CD4-positive, alpha-beta T cell treated with Interleukin-21 for 1 hour (primary cell): ENCODE measurements around the gene LENEP.

Experiments used
- DNase-seq: peaks from one replicate; pipeline ENCODE4 v3.0.0-alpha.2; 2020

Gene LENEP

GRCh38 chr1:154960446-154961136, 32.8 kb upstream of the LENEP start:
- no peak for DNase-seq

DNA sequence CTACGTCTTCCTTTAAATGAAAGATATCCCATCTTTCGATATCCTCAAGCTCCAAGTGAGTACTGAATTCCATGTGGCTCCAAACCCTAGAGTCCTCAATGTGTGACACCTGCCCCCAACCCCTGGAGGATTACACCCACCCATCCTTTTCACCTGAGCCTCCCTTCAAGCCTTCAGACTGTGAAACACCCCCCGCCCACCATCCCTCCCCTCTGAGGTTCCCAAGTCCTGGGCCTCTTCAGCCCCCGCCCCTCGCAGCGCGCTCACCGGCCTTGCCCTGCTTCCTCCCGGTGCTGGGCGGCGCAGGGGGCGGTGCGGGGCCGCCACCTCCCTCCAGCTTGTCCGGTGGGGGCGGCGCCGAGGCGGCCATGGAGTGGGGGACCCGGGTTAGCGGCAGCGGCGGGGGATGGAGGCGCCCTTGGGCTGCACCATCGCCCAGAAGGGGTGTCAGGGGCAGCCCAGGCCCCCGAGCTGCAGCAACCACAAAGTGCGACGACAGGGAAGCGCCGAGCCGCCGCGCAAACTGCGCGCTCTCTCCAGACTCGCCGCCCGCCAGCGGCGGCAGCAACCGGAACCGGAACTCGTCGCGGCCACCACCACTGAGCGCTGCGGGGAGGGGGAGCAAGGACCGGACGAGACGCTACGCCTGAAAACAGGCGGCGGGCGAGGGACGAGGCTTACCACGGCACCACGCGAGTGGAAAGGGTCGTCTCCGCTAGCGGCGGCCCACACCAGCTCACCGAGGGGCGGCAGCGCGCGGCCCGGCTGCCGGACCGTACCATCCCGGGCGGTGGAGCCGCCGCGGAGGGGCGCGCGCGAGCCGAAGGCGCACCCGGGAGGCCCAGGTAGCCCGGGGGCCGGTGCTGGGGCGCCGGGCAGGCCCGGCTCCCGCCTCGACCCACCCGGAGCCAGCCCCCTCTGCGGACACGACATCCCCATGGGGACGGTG, 31.9 kb upstream of the LENEP start, which contains the start of gene PYGO2:
TSS of gene PYGO2 (minus strand) at position 576 of the 949 bp plus-strand sequence. CDS start at position 370, 206 bp downstream.
- peak; percentile 85 for DNase-seq

DNA sequence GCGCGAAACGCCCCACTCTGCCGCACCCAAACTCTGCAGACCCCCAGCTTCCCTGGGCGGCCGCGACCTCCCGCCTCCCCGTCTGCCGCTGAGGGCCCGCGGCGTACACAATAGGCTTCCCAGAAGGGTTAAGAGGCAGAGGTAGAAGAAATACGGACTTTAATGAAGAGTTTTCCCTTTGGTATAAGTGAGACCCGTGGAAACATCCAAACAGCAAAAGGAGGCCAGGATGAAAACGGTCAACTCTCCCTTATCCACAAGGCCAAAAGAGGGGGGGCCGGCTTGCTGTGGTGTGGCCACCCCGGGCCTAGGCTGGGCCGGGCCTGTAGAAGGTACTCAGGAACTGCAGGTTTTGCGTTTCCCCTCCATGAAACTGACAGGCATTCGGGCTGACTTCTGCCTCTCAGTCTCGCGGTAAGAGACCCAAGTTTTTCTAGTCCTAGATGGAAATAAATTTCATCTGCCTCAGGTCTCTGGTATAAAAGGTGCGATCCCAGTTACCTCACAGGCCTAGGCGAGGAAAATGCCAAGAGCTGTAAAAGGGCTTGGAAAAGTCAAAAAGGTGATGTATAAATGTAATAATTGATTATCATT, 31.1 kb upstream of the LENEP start:
- DNase-seq = peak; percentile 37

DNA sequence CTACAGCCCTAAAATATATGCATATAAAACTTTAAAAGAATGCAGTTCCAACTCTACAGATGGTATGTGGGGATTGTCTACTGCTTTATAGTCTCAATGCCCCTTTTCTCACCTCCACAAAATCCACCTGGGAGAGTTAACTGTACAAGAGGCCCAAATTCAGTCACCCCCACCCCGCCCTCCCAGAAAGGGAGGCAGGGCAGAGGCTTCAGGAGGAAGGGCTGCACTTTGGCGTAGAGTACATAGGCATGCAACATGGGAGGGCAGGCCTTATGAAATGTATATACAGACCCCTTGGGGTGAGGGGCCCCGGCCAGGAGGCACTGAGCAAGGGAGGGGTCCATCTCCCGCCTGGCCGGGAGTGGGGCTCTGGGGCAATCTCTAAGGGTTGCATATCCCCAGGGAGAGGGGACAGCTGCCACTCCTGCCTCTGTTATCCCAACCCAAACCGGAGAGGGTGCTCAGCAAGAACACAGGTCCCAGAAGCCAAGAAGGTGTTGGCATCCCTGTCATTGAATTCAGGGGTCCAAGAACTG, 30.5 kb upstream of the LENEP start:
- no peak for DNase-seq

DNA sequence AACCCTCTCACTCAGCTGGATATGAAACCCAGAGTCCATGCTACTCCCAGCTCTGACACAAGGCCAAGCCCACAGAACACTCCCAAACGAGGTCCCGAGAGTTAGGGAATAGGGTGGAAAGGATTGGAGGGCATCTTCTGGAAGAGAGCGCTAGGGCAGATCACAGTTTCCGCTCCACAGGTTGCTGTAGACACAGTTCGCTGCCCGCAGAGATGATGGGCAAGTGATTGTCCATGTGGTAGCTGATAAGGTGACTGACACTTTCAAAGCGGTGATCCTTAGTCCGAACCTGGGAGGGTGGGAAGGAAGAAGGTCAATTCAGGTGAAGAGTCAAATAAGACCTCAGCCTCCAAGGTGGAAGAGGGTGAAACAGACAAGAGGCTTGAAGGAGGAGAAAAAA, 29.7 kb upstream of the LENEP start:
- no peak for DNase-seq

DNA sequence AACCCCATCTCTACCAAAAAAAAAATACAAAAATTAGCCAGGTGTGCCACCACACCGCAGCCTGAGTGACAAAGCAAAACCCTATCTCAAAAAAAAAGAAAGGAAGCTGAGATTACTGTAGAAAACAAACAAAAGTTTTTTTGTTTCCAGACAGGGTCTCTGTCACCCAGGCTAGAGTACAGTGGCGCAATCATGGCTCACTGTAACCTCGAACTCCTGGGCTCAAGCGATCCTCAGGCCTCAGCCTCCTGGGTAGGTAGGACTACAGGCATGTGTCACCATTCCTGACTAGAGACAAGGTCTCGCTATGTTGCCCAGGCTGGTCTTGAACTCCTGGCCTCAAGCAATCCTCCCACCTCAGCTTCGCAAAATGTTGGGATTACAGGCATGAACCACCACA, 29.0 kb upstream of the LENEP start:
- DNase-seq = no peak

- no peak for DNase-seq
These were observed 27.3 kb upstream of the LENEP start for GRCh38 chr1:154966111-154966510.

DNA sequence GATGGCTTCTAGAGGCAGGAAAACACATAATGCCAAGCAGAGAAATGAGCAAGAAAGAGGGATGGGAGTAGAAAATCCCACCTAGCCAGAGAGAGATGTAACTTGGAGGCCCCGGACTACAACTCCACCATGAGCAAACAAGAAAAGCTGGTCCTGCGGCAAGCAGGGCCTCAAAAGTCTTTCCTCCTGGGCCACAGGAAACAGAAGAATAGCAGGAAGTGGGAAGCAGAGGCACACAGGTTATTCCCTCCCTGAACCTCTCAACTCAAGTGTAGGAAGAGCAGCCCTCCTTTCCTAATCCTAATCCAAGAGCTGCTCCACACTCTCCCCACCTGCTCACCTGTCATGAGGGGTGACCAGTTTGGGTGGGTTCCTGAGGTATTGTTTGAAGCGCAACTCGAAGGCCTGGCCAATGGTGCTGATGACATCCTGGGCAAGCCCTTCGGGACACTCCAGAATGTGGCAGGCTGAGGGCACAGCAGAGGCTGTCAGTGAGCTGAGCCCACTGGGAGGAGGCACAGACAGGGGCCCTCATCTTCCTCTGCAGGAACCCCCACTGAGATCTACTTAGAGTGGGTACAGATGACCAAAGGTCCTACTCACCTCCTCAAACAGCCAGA, 25.9 kb upstream of the LENEP start:
- no peak for DNase-seq

DNA sequence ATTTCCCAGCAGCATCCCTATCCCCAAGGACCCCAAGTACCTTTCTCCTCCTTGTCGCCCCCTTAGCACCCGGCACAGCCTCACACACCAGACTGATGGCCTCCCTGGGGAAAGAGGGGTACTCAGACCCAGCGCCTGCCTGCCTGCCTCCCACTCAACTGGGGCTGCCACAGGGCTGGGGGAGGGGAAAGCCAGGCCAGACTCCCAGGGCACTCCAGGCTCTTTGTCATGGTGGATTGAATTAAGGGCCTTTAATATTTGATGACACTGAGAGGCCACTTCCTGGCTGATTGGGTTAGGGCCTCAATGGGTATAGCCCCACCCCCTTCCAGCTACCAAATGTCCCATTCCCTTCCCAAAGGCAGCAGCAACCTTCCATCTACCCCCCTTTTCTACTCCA, 24.7 kb upstream of the LENEP start:
- no peak for DNase-seq

DNA sequence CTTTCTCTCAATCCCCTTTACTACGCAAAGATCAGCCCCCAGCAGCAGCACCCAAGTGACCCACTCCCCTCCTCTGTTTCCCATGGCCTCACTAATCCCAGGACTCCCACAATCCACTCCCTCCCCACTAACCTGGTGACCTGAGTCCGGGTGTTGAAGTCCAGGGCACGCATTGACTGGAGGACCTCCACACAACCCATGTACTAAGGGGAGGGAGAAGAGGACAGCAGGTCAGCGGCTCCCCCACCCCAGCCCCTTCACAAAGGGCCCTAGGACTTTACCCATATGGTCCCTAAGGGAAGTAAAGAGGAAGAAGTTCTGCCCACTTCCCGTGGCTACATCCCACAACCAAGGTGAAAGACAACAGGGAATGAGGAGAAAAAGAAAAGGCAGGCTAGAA, 24.1 kb upstream of the LENEP start:
- DNase-seq = no peak

DNA sequence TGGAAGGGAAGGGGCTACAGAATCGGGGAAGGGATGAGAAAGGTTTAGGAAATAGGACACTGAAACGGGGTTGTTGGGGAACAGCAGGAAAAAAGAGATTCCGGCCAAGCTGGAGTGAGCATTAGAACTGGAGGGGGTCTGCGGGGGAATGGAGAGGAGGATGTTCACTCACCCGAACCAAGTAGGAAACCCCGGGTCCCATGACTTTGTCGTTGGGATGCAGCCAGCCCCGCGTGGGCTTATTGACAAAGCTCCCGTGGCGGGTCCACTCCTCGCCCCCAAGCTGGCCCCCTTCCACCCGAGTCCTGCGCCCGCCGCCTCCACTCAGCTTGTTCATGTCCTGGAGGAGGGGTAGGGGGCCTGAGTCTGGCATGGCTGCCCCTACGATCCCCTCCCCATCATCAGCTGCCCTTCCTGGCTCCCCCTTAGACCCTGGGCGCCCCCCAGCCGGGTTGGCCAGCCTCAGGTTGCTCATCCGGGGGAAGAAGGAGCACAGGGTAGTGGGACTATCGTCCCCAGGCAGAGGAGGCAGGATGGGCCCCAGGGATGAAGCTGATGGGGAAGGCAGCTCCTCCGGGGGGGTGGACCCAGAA, 23.4 kb upstream of the LENEP start:
- DNase-seq = no peak

- no peak for DNase-seq
These were observed 22.6 kb upstream of the LENEP start, which contains the start of gene SHC1 for GRCh38 chr1:154970631-154971340. Gene SHC1 (minus strand): TSS chr1:154970747. CDS start chr1:154970526, 221 bp downstream.

GRCh38 chr1:154971341-154971998, 21.9 kb upstream of the LENEP start:
- no peak for DNase-seq

DNA sequence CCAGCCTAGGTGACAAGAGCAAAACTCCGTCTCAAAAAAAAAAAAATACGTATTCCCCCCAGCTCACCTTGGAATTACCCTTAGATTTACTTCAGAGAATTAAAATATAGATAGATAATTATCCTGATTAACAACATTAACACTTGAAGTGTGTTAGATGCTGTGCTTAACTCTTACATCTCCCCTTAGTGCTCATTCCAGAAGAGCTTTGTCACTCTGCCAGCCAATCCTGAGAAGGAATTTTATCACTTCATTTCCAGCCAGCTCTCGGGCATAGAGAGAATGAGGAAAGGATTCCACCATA, 21.2 kb upstream of the LENEP start:
- no peak for DNase-seq

DNA sequence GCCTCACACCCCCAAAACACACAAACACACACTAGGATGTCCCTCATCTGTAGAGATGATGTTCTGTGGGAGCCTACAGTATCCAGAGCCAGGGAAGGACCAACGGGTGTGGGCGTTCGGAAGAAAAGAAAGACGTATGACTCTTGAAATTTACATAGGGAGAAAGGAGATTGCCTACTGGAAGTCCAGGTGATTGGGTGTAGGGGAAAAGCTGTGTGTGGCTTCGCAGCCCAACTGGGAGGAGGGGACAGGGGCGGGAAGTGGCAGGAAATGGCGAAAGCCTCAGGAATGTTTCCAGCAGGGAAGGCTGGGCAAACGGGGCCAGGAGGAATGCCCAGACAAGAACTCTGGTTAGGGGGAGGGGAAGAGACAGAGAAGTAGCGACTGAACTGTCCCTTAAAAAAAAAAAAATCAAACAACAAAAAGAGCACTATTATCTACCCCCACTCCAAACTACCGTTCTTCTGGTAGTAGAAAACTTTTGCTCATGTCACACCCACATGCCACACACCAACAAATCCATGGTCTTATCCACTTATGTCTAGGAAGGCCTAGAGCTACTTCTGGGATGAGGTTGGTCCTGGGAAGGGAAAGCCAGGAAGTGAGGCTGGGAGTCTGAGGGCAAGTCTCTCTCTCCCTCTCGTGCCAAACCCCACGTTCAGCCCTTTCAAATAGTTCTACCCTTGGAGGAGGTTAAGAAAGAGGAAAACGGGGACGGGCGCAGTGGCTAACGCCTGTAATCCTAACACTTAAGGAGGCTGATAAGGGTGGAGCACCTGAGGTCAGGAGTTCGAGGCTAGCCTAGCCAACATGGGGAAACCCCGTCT, 20.7 kb upstream of the LENEP start:
- DNase-seq = no peak

- peak; percentile 94 for DNase-seq
These were observed 19.9 kb upstream of the LENEP start for GRCh38 chr1:154973344-154974101.

GRCh38 chr1:154974102-154974807, 19.1 kb upstream of the LENEP start, which contains the start of gene CKS1B:
Gene CKS1B (plus strand): TSS chr1:154974681. CDS start chr1:154974746, 65 bp downstream.
- peak; percentile 100 for DNase-seq

DNA sequence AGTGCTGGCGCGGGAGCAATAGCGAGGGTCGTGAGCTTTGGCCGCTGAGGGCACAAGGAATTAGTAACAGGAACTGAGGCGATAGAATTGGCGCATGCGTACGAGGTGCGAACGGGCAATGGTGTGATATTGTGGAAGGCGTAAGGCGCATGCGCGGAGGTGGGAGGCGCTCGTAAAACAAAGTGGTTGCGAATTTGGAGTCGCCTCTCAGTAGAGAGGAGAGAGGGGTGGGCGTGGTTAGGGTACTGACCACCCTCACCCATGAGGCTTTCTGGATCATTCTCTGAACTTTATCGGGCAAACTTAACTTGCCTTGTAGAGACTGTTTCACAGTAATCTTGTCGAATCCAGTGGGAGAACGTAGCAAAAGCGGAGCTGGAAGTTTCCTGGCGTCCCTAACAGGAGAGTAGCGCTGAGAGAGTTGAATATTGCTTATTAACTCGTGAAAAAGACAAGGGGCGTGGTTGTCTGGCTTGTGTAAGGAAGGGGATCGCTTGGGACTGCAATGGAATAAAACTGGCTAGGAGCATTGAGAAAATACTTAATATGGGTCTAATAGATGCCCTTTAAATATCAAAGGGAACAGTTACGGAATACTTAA, 18.5 kb upstream of the LENEP start:
- peak; percentile 95 for DNase-seq
